H1 (cell line): ENCODE data around the gene ZNF837. TPM values are rescaled to one million over a fixed set of nuclear protein-coding genes. Genes with fewer than 3 reads are reported as not detected.

Experiments used
- BACH1 ChIP-seq: IDR thresholded peaks from 2 replicates; pipeline ENCODE4 v1.6.1; 2012; ENCODE audit warnings: low read length, improper control_type of control experiment
- CTCF ChIP-seq, 3 experiments: IDR thresholded peaks; 1 replicate in 2 of 3; 2 replicates in 1 of 3; pipeline versions ENCODE4 v1.5.1 to v1.6.1; 2011; ENCODE audit warnings: low read length in 3 of 3, mild to moderate bottlenecking in 3 of 3, inconsistent platforms in 2 of 3, low read depth in 1 of 3, moderate library complexity in 1 of 3; ENCODE audit not compliant: insufficient read depth in 1 of 3; ENCODE audit errors: control extremely low read depth in 1 of 3
- EGR1 ChIP-seq: IDR thresholded peaks from 2 replicates; pipeline ENCODE4 v1.6.1; 2011; ENCODE audit warnings: low read depth, low read length, borderline replicate concordance
- EP300 ChIP-seq, 2 experiments: IDR thresholded peaks; 1 replicate in 1 of 2; 2 replicates in 1 of 2; pipeline ENCODE4 v1.6.1; 2011 to 2012; ENCODE audit warnings: low read depth in 2 of 2, low read length in 2 of 2, mild to moderate bottlenecking in 2 of 2, borderline replicate concordance in 1 of 2, inconsistent platforms in 1 of 2, moderate library complexity in 1 of 2
- GTF2F1 ChIP-seq: IDR thresholded peaks from 2 replicates; pipeline ENCODE4 v1.6.1; 2012; ENCODE audit warnings: low read depth, low read length, improper control_type of control experiment, borderline replicate concordance
- JUN ChIP-seq: IDR thresholded peaks from 2 replicates; pipeline ENCODE4 v1.6.1; 2011; ENCODE audit warnings: low read depth, mild to moderate bottlenecking, improper control_type of control experiment, low read length
- JUND ChIP-seq: IDR thresholded peaks from 2 replicates; pipeline ENCODE4 v1.6.1; 2011; ENCODE audit warnings: mild to moderate bottlenecking, improper control_type of control experiment, low read length
- NANOG ChIP-seq: IDR thresholded peaks from 2 replicates; pipeline ENCODE4 v1.6.1; 2011; ENCODE audit warnings: low read length, low read depth, mild to moderate bottlenecking, inconsistent platforms; ENCODE audit not compliant: insufficient read depth, poor library complexity, severe bottlenecking
- POLR2A ChIP-seq, 2 experiments: IDR thresholded peaks; 1 replicate in 1 of 2; 2 replicates in 1 of 2; pipeline ENCODE4 v1.6.1; 2011; ENCODE audit warnings: low read depth in 2 of 2, low read length in 2 of 2, mild to moderate bottlenecking in 2 of 2; ENCODE audit errors: control extremely low read depth in 1 of 2
- SIRT6 ChIP-seq: IDR thresholded peaks from one replicate; pipeline ENCODE4 v1.7.1; 2012; ENCODE audit warnings: low read length, inconsistent platforms
- SP2 ChIP-seq: IDR thresholded peaks from 2 replicates; pipeline ENCODE4 v1.6.1; 2012; ENCODE audit warnings: mild to moderate bottlenecking, low read length, inconsistent platforms
- SRF ChIP-seq: IDR thresholded peaks from 2 replicates; pipeline ENCODE4 v1.6.1; 2011; ENCODE audit warnings: mild to moderate bottlenecking, low read depth, low read length, moderate library complexity
- TAF7 ChIP-seq: optimal IDR thresholded peaks from 2 replicates; pipeline ENCODE3; 2011; ENCODE audit warnings: low read depth, mild to moderate bottlenecking, inconsistent platforms, low read length, moderate library complexity, borderline replicate concordance
- USF2 ChIP-seq: IDR thresholded peaks from 2 replicates; pipeline ENCODE4 v1.6.1; 2011; ENCODE audit warnings: low read length, improper control_type of control experiment
- YY1 ChIP-seq: IDR thresholded peaks from 2 replicates; pipeline ENCODE4 v1.6.1; 2011; ENCODE audit warnings: low read depth, mild to moderate bottlenecking, low read length
- polyA plus RNA-seq, 7 experiments: library from polyadenylated mRNA; depleted of rRNA in 3 of 7; stranded (reverse) in 5 of 7; unstranded in 2 of 7; fragments of >200 nt in 5 of 7; fragments of 200-250 nt in 2 of 7; gene quantifications; 1 replicate in 5 of 7; 2 replicates in 1 of 7; 4 replicates in 1 of 7; pipeline versions ENCODE4 v1.2.1 to v1.2.3, GENCODE V29; 2011 to 2013; ENCODE audit warnings: missing spikeins in 2 of 7, mixed read lengths in 2 of 7
- total RNA-seq: library from RNA; stranded (reverse); fragmentation: NEBNext Ultra II Directional; extraction: Animal tissue kit (Norgen Biotek cat#: 25700); gene quantifications from 2 replicates; pipeline ENCODE4 v1.2.1, GENCODE V29; 2021
- TF ChIP-seq, protein P1 (sequence below): IDR thresholded peaks from 2 replicates; pipeline ENCODE4 v1.6.1; 2011; ENCODE audit warnings: low read depth, mild to moderate bottlenecking, low read length; ENCODE audit not compliant: insufficient read depth

ZNF837 gene
- total and polyA plus RNA-seq, 2 of the 8 experiments (the other 6 are each of a cell fraction or from before 2014, with no cell fraction given): 1.9 to 3.3 TPM

GRCh38 chr19:58362272-58362994, 18.4 kb downstream of the ZNF837 start, which contains the start of gene ZNF497 (continued):
- TF ChIP-seq POLR2A (IDR thresholded peaks at IDR 0.05; ENCODE audit: control extremely low read depth in 1 of 2, low read depth in 2 of 2, low read length in 2 of 2) (peak; percentile 81 to 93), EGR1 (peak; percentile 54; the same call in 1 of the 2 replicates), SP2 (peak; percentile 92), EP300 (IDR thresholded peaks at IDR 0.05; ENCODE audit: borderline replicate concordance in 1 of 2, low read depth in 2 of 2, low read length in 2 of 2) (no peak), JUN (no peak), SRF (peak; percentile 39; the same call in 1 of the 2 replicates), JUND (no peak), SIRT6 (no peak), USF2 (0 out of 2 replicates have a peak, but pooled peaks have one; percentile 5), GTF2F1 (no peak), YY1 (peak; percentile 85; the same call in 1 of the 2 replicates), NANOG (no peak), BACH1 (peak; percentile 22; the same call in 1 of the 2 replicates), TAF7 (no peak), CTCF (IDR thresholded peaks at IDR 0.05; ENCODE audit: control extremely low read depth in 1 of 3, insufficient read depth in 1 of 3, low read depth in 1 of 3, low read length in 3 of 3) (no peak)
- TF ChIP-seq, protein P1, sequence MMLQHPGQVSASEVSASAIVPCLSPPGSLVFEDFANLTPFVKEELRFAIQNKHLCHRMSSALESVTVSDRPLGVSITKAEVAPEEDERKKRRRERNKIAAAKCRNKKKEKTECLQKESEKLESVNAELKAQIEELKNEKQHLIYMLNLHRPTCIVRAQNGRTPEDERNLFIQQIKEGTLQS: no peak
